ENCODE data around the gene CIAPIN1. TPM values are rescaled to one million over a fixed set of nuclear protein-coding genes. Genes with fewer than 3 reads are reported as not detected.

CIAPIN1 gene
- 50.3 and 77.5 TPM in 2 replicates for total RNA-seq

GRCh38 chr16:57447186-57447962 is at the start of gene CIAPIN1, which contains the start of gene COQ9:
TSS of gene CIAPIN1 (minus strand) at chr16:57447385. CDS start at chr16:57440928, 6,457 bp downstream.
TSS of gene COQ9 (plus strand) at chr16:57447479. CDS start at chr16:57447506, 27 bp downstream.

GRCh38 chr16:57485916-57486857 is 39.0 kb upstream of the CIAPIN1 start, which contains the start of gene DOK4:
TSS of gene DOK4 (minus strand) at chr16:57486493. CDS start at chr16:57479507, 6,986 bp downstream.

GRCh38 chr16:57462209-57462977 is 15.2 kb upstream of the CIAPIN1 start, which contains the start of gene POLR2C:
TSS of gene POLR2C (plus strand) at chr16:57462679. CDS start at chr16:57462725, 46 bp downstream.

GRCh38 chr16:57403965-57404817 is 43.0 kb downstream of the CIAPIN1 start, which contains the start of gene CCL17:
TSS of gene CCL17 (plus strand) at chr16:57404767. CDS start at chr16:57413933, 9,166 bp downstream.

Other genes starting within 250 kb of the CIAPIN1 start
- 90.4 and 142 TPM in 2 replicates for gene ARL2BP, start 202.1 kb downstream of the CIAPIN1 start, total RNA-seq
- 0.14 and 0.44 TPM in 2 replicates for gene PLLP, start 162.7 kb downstream of the CIAPIN1 start, total RNA-seq
- not detected in 2 replicates for gene CCL22, start 88.6 kb downstream of the CIAPIN1 start, total RNA-seq
- 0.44 and 0.57 TPM in 2 replicates for gene CX3CL1, start 74.9 kb downstream of the CIAPIN1 start, total RNA-seq
- not detected in 2 replicates for gene CCL17, start 42.6 kb downstream of the CIAPIN1 start, total RNA-seq
- gene COQ9, start 94 bp upstream of the CIAPIN1 start, total RNA-seq = 35.5 and 50.1 TPM in 2 replicates
- 103 and 153 TPM in 2 replicates for gene POLR2C, start 15.3 kb upstream of the CIAPIN1 start, total RNA-seq
- gene DOK4, start 39.1 kb upstream of the CIAPIN1 start, total RNA-seq = 37.9 and 46.0 TPM in 2 replicates
- gene CCDC102A, start 89.2 kb upstream of the CIAPIN1 start, total RNA-seq = 11.5 and 16.2 TPM in 2 replicates
- gene ADGRG5, start 95.3 kb upstream of the CIAPIN1 start, total RNA-seq = not detected in 2 replicates
- gene ADGRG1, start 181.2 kb upstream of the CIAPIN1 start, total RNA-seq = 0.88 and 1.4 TPM in 2 replicates
- gene ADGRG3, start 220.9 kb upstream of the CIAPIN1 start, total RNA-seq = not detected in 2 replicates
- gene DRC7, start 247.4 kb upstream of the CIAPIN1 start, total RNA-seq = not detected in 2 replicates